ENCODE measurements around the gene PLEKHB2. TPM values are rescaled to one million over a fixed set of nuclear protein-coding genes. Genes with fewer than 3 reads are reported as not detected.
A peak's percentile ranks its signal among the peaks of the same experiment; 100 is the strongest.
"Not testable (repeated sequence)": the region's sequence is repeated elsewhere in the genome, so short reads cannot be mapped to it uniquely, and the experiment has no call there.

Gene PLEKHB2
- total RNA-seq, 2 experiments from 2014 or later = 54.2 to 55.9 TPM

DNA sequence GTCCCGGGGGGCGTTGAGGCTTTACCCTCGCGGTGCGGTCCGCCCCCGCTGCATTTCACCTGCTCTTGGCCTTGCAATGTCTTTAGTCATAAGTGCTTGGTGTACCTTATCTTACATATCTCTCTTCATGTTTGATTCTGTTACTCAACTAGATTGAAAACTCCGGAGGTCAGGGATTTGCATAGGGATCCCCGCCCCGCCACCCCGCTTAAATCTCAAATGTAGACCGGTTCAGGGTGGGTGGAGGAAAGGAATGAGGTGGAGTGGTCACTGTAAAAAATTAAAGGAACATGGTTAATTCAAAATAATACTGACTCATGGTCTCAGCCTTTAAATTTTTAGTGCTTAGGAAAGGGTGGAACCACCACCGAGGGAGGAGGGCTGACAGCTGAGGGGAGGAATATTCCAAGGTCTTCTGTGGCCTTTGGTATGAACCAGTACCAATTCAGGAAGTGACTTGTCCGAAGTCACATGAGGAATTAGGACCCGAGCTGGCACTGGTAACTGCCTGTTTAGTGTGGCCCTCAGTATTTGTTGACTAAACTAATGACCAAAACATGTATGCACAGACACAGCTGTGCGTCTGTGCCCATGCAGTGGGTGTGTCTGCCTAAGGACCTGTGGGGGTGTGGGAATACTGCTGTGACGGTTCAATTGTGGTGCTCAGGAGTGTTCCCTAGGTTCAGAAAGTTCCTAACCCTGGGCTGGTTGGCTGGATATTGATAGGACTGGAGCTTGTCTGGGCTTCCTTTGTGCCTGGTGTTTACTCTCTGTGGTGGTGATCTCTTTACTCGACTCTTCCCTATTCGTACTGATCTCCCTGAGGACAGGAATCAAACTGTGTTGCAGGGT lies 1.0 kb downstream of the PLEKHB2 start:
- POLR2A ChIA-PET = interaction anchor here (6.4 kb wide), 1 partner anchor 13 kb away, joined by 86 read pairs; the partner anchor contains the start of gene FAM168B
- Mint-ChIP-seq H3K4me1 (peaks cover 40% of the 10 kb centered on the region), H3K4me3 (peak overlapping the region; percentile 99), H3K36me3 (peaks cover 21% of the 10 kb centered on the region), H3K27me3 (no peaks in the 10 kb centered on the region), H3K9me3 (no peaks in the 10 kb centered on the region), H3K27ac (peak overlapping the region; percentile 98)
- ATAC-seq (ENCODE audit: low read depth) = no peak
- no peak for DNase-seq

DNA sequence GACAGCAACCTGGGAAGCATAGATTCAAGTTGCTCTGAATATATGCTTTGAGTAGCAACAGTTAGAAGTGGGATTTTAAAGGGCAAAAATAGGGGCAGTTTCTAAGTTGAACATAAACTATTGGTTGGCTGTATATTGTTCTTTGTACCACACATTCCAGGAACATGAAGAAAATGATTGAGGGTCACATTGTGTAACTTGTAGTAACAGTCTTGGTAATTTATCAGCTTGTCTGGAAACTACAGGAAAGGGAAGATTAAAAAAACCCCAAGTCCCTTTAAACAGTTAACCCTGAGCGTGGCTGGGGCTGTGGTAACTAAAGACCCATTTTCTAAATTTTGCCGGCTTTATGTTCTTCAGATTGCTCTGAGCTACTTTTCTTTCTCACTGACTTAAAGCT lies 7.4 kb downstream of the PLEKHB2 start:
- H3K4me1 Mint-ChIP-seq = peaks cover 36% of the 10 kb centered on the region
- POLR2A ChIA-PET = interaction anchor here (0.7 kb wide), 1 partner anchor 20 kb away, joined by 3 read pairs; no protein-coding TSS in a partner anchor
- H3K9me3 Mint-ChIP-seq = peaks cover 6% of the 10 kb centered on the region
- no peak overlapping the region for H3K4me3 Mint-ChIP-seq
- H3K27ac Mint-ChIP-seq = peak overlapping the region; percentile 44
- DNase-seq (no peak), ATAC-seq (ENCODE audit: low read depth) (no peak)
- H3K36me3 Mint-ChIP-seq = peaks cover 58% of the 10 kb centered on the region
- H3K27me3 Mint-ChIP-seq = no peaks in the 10 kb centered on the region

- Mint-ChIP-seq H3K27me3 (no peaks in the 10 kb centered on the region), H3K36me3 (peaks cover 54% of the 10 kb centered on the region), H3K27ac (no peak overlapping the region), H3K4me1 (peaks cover 32% of the 10 kb centered on the region), H3K9me3 (peaks cover 6% of the 10 kb centered on the region), H3K4me3 (no peak overlapping the region)
- POLR2A ChIA-PET = interaction anchor here (0.8 kb wide), 1 partner anchor 9 kb away, joined by 3 read pairs; the partner anchor contains the start of gene PLEKHB2
- no peak for DNase-seq
- ATAC-seq (ENCODE audit: low read depth) = no peak
Measured at GRCh38 chr2:131113566-131114227, 8.6 kb downstream of the PLEKHB2 start.

DNA sequence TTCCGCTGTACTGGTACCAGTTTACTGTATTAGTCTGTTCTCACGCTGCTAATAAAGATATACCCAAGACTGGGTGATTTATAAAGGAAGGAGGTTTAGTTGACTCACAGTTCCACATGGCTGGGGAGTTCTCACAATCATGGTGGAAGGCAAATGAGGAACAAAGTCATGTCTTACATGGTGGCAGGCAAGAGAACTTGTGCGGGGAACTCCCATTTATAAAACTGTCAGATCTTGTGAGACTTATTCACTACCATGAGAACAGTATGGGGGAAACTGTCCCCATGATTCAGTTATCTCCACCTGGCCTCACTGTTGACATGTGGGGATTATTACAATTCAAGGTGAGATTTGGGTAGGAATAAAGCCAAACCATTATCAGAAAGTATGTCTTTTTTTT lies 9.8 kb downstream of the PLEKHB2 start:
- H3K9me3 Mint-ChIP-seq; DNase-seq; ATAC-seq (ENCODE audit: low read depth); H3K27me3 Mint-ChIP-seq; POLR2A ChIA-PET; H3K27ac Mint-ChIP-seq; H3K4me3 Mint-ChIP-seq: not testable (repeated sequence)
- Mint-ChIP-seq H3K4me1 (peaks cover 30% of the 10 kb centered on the region), H3K36me3 (peaks cover 50% of the 10 kb centered on the region)

DNA sequence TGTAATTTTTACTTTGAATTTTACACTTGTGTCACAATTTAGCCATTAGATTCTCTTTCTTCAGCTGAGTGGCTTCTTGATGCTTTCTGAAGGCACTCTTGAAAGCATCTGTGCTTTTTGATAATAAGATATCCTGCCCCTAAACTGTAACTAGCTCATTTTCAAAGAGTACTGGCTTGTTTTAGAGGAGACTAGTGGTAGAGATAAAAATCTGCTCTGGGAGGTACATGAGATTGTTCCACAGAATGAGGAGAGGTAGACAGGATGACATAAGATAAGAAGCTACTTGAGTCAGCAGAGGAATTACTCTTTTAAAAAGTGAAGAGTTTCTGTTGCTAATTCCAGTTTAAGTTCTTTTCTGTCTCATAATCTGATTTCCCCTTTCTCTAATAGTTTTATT lies 10.6 kb downstream of the PLEKHB2 start:
- H3K4me3 Mint-ChIP-seq = no peak overlapping the region
- POLR2A ChIA-PET = interaction anchor here (0.6 kb wide), 1 partner anchor 23 kb away, joined by 4 read pairs; no protein-coding TSS in a partner anchor

GRCh38 chr2:131120815-131121317 lies 15.7 kb downstream of the PLEKHB2 start:
- Mint-ChIP-seq H3K9me3 (peaks cover 5% of the 10 kb centered on the region), H3K4me1 (peaks cover 5% of the 10 kb centered on the region), H3K27me3 (no peaks in the 10 kb centered on the region), H3K4me3 (no peak overlapping the region), H3K27ac (peak overlapping the region; percentile 43), H3K36me3 (peaks cover 33% of the 10 kb centered on the region)
- POLR2A ChIA-PET = no interaction called here
- ATAC-seq (ENCODE audit: low read depth) = no peak
- DNase-seq = no peak

More for the DNA sequence above, 10.6 kb downstream of the PLEKHB2 start:
- Mint-ChIP-seq H3K27ac (no peak overlapping the region), H3K27me3 (no peaks in the 10 kb centered on the region), H3K4me1 (peaks cover 23% of the 10 kb centered on the region), H3K36me3 (peaks cover 42% of the 10 kb centered on the region), H3K9me3 (peaks cover 6% of the 10 kb centered on the region)
- ATAC-seq (ENCODE audit: low read depth) = peak; percentile 33
- no peak for DNase-seq

DNA sequence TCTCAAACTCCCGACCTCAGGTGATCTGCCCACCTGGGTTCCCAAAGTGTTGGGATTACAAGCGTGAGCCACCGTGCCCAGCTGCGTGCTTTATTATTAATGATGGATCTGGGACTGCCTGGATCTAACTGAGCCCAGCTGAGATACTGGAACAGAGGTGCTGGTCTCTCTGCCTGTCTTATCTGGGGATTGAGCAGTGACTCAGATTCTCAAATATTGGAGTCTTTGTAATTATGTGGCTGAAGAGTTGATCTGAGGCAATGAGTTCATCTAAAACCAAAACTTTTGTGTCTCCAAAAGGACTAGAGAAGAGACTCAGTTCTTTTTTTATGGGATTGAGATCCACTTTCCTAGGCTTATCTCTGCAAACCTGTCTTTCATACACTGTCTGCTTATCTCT lies 16.3 kb downstream of the PLEKHB2 start:
- ATAC-seq (ENCODE audit: low read depth) (no peak), DNase-seq (no peak)
- Mint-ChIP-seq H3K36me3 (peaks cover 30% of the 10 kb centered on the region), H3K27me3 (no peaks in the 10 kb centered on the region), H3K27ac (no peak overlapping the region), H3K4me1 (peaks cover 4% of the 10 kb centered on the region), H3K9me3 (peaks cover under 1% of the 10 kb centered on the region), H3K4me3 (no peak overlapping the region)
- POLR2A ChIA-PET = no interaction called here

DNA sequence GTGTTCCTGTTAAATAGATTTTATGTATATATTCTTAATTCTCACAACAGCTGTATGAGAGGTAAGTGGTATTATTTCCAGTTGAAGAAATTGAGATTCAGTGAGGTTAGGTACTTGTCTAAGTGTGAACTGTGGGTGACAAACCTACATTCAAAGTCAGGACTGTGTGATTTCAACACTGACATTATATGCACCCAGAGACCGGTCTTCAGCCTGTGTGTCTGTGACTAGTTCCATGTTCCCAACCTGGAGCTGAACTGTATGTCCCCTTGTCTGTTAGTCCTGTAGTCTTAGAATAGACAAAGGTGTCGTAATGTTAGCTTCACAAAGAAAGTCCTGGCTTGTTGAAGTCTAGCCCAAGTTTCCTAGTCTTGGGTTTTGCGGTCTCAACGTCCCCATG lies 17.4 kb downstream of the PLEKHB2 start:
- H3K27ac Mint-ChIP-seq = no peak overlapping the region

DNA sequence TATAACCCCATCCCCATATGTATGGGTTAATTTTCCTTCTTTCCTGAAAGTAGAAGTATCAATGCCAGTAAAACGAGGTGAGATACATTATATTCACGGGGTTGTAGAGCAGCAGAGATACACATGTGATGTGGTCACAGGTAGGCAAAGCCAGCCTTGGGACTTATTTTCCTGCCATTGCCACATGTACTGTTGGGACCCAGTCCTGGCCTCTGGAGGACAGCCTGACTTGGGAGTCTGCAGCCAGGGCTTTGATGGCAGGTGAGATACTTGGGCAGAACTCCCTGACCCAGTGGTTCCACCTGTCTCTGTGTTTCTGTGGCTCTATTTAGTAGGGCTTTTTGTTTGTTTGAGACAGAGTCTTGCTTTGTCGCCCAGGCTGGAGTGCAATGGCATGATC lies 18.1 kb downstream of the PLEKHB2 start:
- ATAC-seq (ENCODE audit: low read depth) = no peak
- H3K36me3 Mint-ChIP-seq = peaks cover 37% of the 10 kb centered on the region
- POLR2A ChIA-PET = no interaction called here
- H3K27me3 Mint-ChIP-seq = no peaks in the 10 kb centered on the region
- H3K4me3 Mint-ChIP-seq = no peak overlapping the region
- H3K4me1 Mint-ChIP-seq = peaks cover 4% of the 10 kb centered on the region
- H3K9me3 Mint-ChIP-seq = no peaks in the 10 kb centered on the region
- H3K27ac Mint-ChIP-seq = no peak overlapping the region
- DNase-seq = no peak

More for the DNA sequence above, 17.4 kb downstream of the PLEKHB2 start:
- POLR2A ChIA-PET = no interaction called here
- DNase-seq (no peak), ATAC-seq (ENCODE audit: low read depth) (no peak)
- Mint-ChIP-seq H3K9me3 (no peaks in the 10 kb centered on the region), H3K4me3 (no peak overlapping the region), H3K27me3 (no peaks in the 10 kb centered on the region), H3K4me1 (peaks cover 4% of the 10 kb centered on the region), H3K36me3 (peaks cover 30% of the 10 kb centered on the region)

- peaks cover 52% of the 10 kb centered on the region for H3K36me3 Mint-ChIP-seq
- H3K27ac Mint-ChIP-seq = no peak overlapping the region
Measured at GRCh38 chr2:131125195-131125757, 20.1 kb downstream of the PLEKHB2 start.

DNA sequence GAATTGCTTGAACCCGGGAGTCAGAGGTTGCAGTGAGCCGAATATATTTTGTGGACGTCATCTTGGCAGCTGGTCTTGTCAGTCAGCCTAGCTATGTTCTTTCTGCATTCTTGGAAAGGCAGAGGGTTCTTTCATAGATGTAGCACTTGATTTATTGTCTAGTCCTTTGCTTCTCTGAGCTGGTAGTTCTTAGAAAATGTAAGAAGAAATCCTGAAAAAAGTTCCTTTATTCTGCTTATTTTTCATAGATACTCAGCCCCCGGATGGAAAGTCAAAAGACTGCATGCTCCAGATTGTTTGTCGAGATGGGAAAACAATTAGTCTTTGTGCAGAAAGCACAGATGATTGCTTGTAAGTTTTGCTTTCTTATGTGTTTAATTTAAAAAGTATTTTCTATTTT lies 21.3 kb downstream of the PLEKHB2 start:
- ATAC-seq (ENCODE audit: low read depth) (no peak), DNase-seq (no peak)
- Mint-ChIP-seq H3K9me3 (no peaks in the 10 kb centered on the region), H3K4me1 (peaks cover 1% of the 10 kb centered on the region), H3K4me3 (no peak overlapping the region), H3K27me3 (no peaks in the 10 kb centered on the region), H3K36me3 (peaks cover 56% of the 10 kb centered on the region), H3K27ac (no peak overlapping the region)
- POLR2A ChIA-PET = no interaction called here

More at GRCh38 chr2:131125195-131125757, 20.1 kb downstream of the PLEKHB2 start:
- ATAC-seq (ENCODE audit: low read depth) (no peak), DNase-seq (no peak)
- POLR2A ChIA-PET = no interaction called here
- H3K27me3 Mint-ChIP-seq = no peaks in the 10 kb centered on the region
- H3K4me1 Mint-ChIP-seq = peaks cover 1% of the 10 kb centered on the region
- H3K4me3 Mint-ChIP-seq = no peak overlapping the region
- no peaks in the 10 kb centered on the region for H3K9me3 Mint-ChIP-seq

DNA sequence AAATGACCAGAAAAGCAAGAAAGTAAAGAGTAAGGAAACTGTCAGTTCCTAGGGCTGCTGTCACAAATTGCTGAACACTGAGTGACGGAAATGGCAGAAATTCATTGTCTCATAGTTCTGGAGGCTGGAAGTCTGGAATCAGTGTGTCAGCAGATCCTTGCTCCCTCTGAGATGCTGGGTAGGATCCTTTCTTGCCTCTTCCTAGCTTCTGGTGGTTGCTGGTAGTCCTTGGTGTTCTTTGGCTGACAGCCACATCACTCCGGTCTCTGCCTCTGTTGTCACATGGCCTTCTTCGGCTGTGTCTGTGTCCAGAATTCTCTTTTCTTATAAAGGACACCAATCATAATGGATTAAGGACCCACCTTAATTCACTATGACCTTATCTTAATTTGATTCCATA lies 21.9 kb downstream of the PLEKHB2 start:
- Mint-ChIP-seq H3K4me1 (no peaks in the 10 kb centered on the region), H3K36me3 (peaks cover 51% of the 10 kb centered on the region), H3K9me3 (no peaks in the 10 kb centered on the region)

GRCh38 chr2:131127981-131128380 lies 22.8 kb downstream of the PLEKHB2 start:
- DNase-seq = no peak
- Mint-ChIP-seq H3K4me1 (no peaks in the 10 kb centered on the region), H3K4me3 (no peak overlapping the region), H3K9me3 (no peaks in the 10 kb centered on the region), H3K36me3 (peaks cover 47% of the 10 kb centered on the region), H3K27ac (no peak overlapping the region), H3K27me3 (no peaks in the 10 kb centered on the region)
- no peak for ATAC-seq (ENCODE audit: low read depth)
- POLR2A ChIA-PET = no interaction called here

More for the DNA sequence above, 21.9 kb downstream of the PLEKHB2 start:
- H3K27ac Mint-ChIP-seq = no peak overlapping the region
- ATAC-seq (ENCODE audit: low read depth) = no peak
- POLR2A ChIA-PET = no interaction called here
- no peak for DNase-seq
- no peak overlapping the region for H3K4me3 Mint-ChIP-seq
- H3K27me3 Mint-ChIP-seq = no peaks in the 10 kb centered on the region
